ENCODE data around the gene NDUFB10. TPM values are rescaled to one million over a fixed set of nuclear protein-coding genes. Genes with fewer than 3 reads are reported as not detected.

The NDUFB10 gene
- total RNA-seq, 3 donors from 2014 or later (not counting 1 experiment from before 2014, with no cell fraction given), result 54.5 to 61.1 (median 59.5) TPM

GRCh38 chr16:1977875-1978268, 18.5 kb downstream of the NDUFB10 start:
- no peaks in the 10 kb centered on the region for H3K36me3 Mint-ChIP-seq
- DNase-seq, result no peak
- intact Hi-C loops (cut with micrococcal nuclease), result no loop called here
- ATAC-seq, result no peak
- H3K9me3 Mint-ChIP-seq, result no peaks in the 10 kb centered on the region
- peaks cover under 1 to 3% of the 10 kb centered on the region in 2 donors for H3K4me1 Mint-ChIP-seq
- 98% methylated on average over 18 of the region's 18 CpGs for WGBS (ENCODE audit: insufficient coverage)
- no peak overlapping the region for H3K27ac Mint-ChIP-seq
- Histone ChIP-seq H3K27me3 (ENCODE audit: control insufficient read depth, insufficient read depth, low read length) (peaks cover 29% of the 10 kb centered on the region), H3K36me3 (ENCODE audit: control insufficient read depth, insufficient read depth, low read length) (peaks cover 42% of the 10 kb centered on the region), H3K4me1 (ENCODE audit: control insufficient read depth, insufficient read depth, low read length) (peaks cover 11% of the 10 kb centered on the region), H3K27ac (ENCODE audit: low read length) (no peak overlapping the region), H3K4me3 (ENCODE audit: low read length) (no peak overlapping the region), H3K9me3 (ENCODE audit: control insufficient read depth, insufficient read depth, low read length) (no peaks in the 10 kb centered on the region)
- TF ChIP-seq, protein P1, sequence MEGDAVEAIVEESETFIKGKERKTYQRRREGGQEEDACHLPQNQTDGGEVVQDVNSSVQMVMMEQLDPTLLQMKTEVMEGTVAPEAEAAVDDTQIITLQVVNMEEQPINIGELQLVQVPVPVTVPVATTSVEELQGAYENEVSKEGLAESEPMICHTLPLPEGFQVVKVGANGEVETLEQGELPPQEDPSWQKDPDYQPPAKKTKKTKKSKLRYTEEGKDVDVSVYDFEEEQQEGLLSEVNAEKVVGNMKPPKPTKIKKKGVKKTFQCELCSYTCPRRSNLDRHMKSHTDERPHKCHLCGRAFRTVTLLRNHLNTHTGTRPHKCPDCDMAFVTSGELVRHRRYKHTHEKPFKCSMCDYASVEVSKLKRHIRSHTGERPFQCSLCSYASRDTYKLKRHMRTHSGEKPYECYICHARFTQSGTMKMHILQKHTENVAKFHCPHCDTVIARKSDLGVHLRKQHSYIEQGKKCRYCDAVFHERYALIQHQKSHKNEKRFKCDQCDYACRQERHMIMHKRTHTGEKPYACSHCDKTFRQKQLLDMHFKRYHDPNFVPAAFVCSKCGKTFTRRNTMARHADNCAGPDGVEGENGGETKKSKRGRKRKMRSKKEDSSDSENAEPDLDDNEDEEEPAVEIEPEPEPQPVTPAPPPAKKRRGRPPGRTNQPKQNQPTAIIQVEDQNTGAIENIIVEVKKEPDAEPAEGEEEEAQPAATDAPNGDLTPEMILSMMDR (IDR thresholded peaks at IDR 0.05), result no peak
- peaks cover 0 to 8% of the 10 kb centered on the region in 2 donors for H3K27me3 Mint-ChIP-seq (ENCODE audit: low read depth in 2 of 2)
- H3K4me3 Mint-ChIP-seq, result no peak overlapping the region

DNA sequence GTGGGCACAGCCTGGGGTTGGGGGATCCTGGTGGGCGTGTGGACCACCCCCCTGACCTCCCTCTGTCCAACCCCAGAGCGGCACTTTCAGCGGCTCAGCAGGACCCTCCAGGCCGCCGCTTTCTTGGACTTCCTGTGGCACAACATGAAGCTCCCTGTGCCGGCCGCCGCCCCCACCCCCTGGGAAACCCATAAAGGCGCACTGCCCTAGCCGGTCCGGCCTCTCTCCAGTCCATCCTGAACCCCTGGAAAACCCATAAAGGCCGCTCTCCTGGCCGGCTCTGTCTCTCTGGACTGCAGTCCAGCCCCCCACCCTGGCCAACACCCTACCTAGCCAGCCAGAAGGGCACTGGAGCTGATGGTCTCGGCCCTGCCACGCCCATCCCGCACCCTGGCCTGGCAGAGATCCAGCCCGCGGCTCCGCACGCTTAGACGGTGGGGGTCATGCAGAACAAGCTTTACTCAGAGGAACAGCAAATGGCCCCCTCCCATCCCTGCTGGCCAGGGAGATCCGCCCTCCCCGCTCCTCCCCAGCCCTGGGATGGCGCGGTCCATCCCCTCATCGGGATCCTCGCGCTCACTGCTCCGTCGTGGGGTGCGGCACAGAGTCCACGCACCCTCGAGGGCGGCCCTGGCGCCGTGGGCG, 19.3 kb downstream of the NDUFB10 start:
- Histone ChIP-seq H3K27me3 (ENCODE audit: control insufficient read depth, insufficient read depth, low read length) (peaks cover 31% of the 10 kb centered on the region), H3K27ac (ENCODE audit: low read length) (no peak overlapping the region), H3K36me3 (ENCODE audit: control insufficient read depth, insufficient read depth, low read length) (peaks cover 42% of the 10 kb centered on the region), H3K9me3 (ENCODE audit: control insufficient read depth, insufficient read depth, low read length) (no peaks in the 10 kb centered on the region), H3K4me3 (ENCODE audit: low read length) (no peak overlapping the region), H3K4me1 (ENCODE audit: control insufficient read depth, insufficient read depth, low read length) (peaks cover 13% of the 10 kb centered on the region)
- H3K9me3 Mint-ChIP-seq, result no peaks in the 10 kb centered on the region
- 94% methylated on average over 37 of the region's 37 CpGs for WGBS (ENCODE audit: insufficient coverage)
- intact Hi-C loops (cut with micrococcal nuclease), result no loop called here
- H3K4me1 Mint-ChIP-seq, result peaks cover 0 to 4% of the 10 kb centered on the region in 2 donors
- H3K4me3 Mint-ChIP-seq, result no peak overlapping the region
- no peaks in the 10 kb centered on the region for H3K36me3 Mint-ChIP-seq
- no peak overlapping the region for H3K27ac Mint-ChIP-seq
- TF ChIP-seq, protein P1 (IDR thresholded peaks at IDR 0.05), result no peak
- peaks cover 0 to 12% of the 10 kb centered on the region in 2 donors for H3K27me3 Mint-ChIP-seq (ENCODE audit: low read depth in 2 of 2)
- ATAC-seq, result no peak
- no peak for DNase-seq

DNA sequence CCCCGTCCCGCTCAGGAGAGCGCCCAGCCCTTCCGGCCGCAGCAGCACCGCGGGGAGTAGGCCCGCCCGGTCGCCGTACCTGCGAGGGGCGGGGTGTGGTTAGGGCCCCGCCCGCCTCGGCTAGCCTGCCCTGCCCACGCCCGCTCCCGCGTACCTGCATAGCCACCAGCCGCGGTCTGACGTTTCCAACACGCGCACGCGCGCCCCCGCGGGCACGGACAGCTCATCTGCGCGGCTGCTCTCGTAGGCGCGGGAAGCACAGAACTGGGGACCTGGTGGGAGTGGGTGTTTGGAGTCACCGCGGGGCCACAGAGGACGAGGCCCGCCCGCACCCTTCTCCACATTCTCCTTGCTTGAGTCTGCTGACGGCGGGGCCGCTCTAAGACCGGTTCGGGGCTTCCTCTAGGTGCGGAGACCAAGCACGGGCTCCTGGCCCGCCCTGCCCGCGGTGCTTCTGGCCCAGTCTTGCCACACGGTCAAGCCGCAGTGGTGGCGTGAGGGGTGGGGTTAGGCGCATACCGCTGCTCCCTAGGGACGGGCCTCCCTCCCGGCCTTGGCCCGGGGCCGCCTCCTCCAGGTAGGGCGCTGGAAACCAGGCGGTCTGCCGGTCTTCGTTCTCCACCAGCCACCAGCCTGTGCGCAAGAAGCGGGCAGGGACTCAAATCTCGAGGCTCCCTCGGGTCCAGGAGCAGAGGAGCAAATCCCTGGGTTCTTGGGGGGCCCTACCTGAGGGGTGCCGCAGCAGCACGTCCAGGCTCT, 20.1 kb downstream of the NDUFB10 start:
- no peak for ATAC-seq
- Histone ChIP-seq H3K27ac (ENCODE audit: low read length) (no peak overlapping the region), H3K27me3 (ENCODE audit: control insufficient read depth, insufficient read depth, low read length) (peaks cover 31% of the 10 kb centered on the region), H3K4me1 (ENCODE audit: control insufficient read depth, insufficient read depth, low read length) (peaks cover 14% of the 10 kb centered on the region), H3K9me3 (ENCODE audit: control insufficient read depth, insufficient read depth, low read length) (no peaks in the 10 kb centered on the region), H3K4me3 (ENCODE audit: low read length) (no peak overlapping the region), H3K36me3 (ENCODE audit: control insufficient read depth, insufficient read depth, low read length) (peaks cover 39% of the 10 kb centered on the region)
- intact Hi-C loops (cut with micrococcal nuclease), result no loop called here
- WGBS (ENCODE audit: insufficient coverage), result 28% methylated on average over 70 of the region's 70 CpGs
- Mint-ChIP-seq H3K9me3 (no peaks in the 10 kb centered on the region), H3K27ac (no peak overlapping the region), H3K4me1 (peaks cover under 1 to 4% of the 10 kb centered on the region in 2 donors), H3K36me3 (no peaks in the 10 kb centered on the region), H3K27me3 (ENCODE audit: low read depth in 2 of 2) (peaks cover 0 to 12% of the 10 kb centered on the region in 2 donors), H3K4me3 (no peak overlapping the region)
- peak in 1 of 2 donors; percentile 34 for DNase-seq
- TF ChIP-seq, protein P1 (IDR thresholded peaks at IDR 0.05), result no peak

All from natural killer cell (primary cell).